ENCODE data around the gene KAT7. TPM values are rescaled to one million over a fixed set of nuclear protein-coding genes. Genes with fewer than 3 reads are reported as not detected.

Gene KAT7
- total and polyA plus RNA-seq, 10 of the 15 experiments (the other 5 are each of a cell fraction or from before 2014, with no cell fraction given) = 6.6 to 45.8 (median 26.3) TPM

DNA sequence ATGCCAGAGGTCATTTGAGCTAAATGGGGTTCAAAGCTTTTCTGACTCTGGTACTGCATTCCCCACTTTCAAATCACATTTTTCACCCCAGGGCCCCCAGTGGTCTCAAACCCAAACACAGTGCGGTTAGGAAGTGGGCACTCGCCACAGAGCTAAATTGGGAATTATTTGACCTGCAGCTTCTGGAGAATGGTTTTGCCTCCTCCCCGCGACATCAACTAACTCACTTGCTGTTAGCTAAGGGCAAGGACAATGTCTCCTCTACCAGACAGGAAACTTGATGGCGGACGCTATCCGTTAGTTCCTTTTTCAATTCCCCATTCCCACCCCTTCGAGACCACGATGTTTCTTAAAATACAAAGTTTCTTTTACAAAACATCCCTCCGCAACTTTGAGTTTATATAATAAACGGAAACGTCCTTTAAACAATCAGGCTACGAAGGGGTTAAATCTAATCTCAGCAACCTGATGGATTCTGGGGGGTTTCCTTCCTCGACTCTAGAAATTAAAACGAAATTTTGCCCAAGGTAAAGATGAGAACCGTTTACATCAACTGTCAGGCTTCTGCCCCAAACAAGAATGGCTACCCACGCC is 500 bp upstream of the KAT7 start (continued):
- no peak for TF ChIP-seq SUZ12 (IDR thresholded peaks at IDR 0.05; ENCODE audit: unreplicated experiment)
- TF ChIP-seq MEF2B (IDR thresholded peaks at IDR 0.05; ENCODE audit: partially characterized antibody, poor library complexity, severe bottlenecking) = peak; percentile 37
- no peak for TF ChIP-seq RAD51 (IDR thresholded peaks at IDR 0.05)
- TF ChIP-seq NFIC (IDR thresholded peaks at IDR 0.05; ENCODE audit: low read depth, low read length) = peak; percentile 64; the same call in 1 of the 2 replicates
- TF ChIP-seq FOXM1 (IDR thresholded peaks at IDR 0.05; ENCODE audit: low read depth, low read length) = 0 out of 2 replicates have a peak, but pooled peaks have one; percentile 36
- TF ChIP-seq E4F1 (IDR thresholded peaks at IDR 0.05; ENCODE audit: borderline replicate concordance, partially characterized antibody) = no peak
- TF ChIP-seq ESRRA (IDR thresholded peaks at IDR 0.05; ENCODE audit: low read length) = no peak
- no peak for TF ChIP-seq YBX1 (IDR thresholded peaks at IDR 0.05)
- no peak for TF ChIP-seq CHD4 (IDR thresholded peaks at IDR 0.05)
- TF ChIP-seq NBN (IDR thresholded peaks at IDR 0.05) = no peak
- TF ChIP-seq MTA2 (IDR thresholded peaks at IDR 0.05; ENCODE audit: low read depth) = peak; percentile 27; the same call in 1 of the 2 replicates
- TF ChIP-seq ZSCAN29 (IDR thresholded peaks at IDR 0.05) = no peak
- no peak for TF ChIP-seq NFYB (IDR thresholded peaks at IDR 0.05; ENCODE audit: insufficient read depth, low read depth, low read length)
- TF ChIP-seq E2F8 (IDR thresholded peaks at IDR 0.05; ENCODE audit: low read depth, partially characterized antibody) = no peak
- TF ChIP-seq CBFB (IDR thresholded peaks at IDR 0.05; ENCODE audit: low read depth) = 0 out of 2 replicates have a peak, but pooled peaks have one; percentile 57

Measured in GM12878 (cell line).